Measurements from ENCODE around the gene CREBBP.

DNA sequence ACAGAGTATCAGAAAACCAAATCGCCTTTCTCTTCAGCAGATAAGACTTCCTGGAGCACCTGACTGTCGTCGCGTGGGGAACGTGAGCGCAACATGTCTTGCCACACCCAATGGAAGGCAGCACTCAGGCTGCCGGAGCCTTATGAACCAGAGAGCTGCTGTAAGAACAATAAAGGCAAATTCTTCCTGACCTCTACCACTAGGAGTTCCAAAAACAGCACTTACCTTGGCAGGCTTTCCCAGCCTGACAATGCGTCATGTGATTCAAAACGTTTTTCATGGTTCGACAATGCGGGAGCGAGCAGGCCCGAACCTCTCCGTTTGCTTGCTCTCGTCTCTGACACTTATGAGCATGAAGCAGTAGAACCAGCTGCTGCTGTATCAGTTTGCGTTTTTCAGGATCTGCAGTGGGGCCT, 87.3 kb downstream of the CREBBP start:
- TF ChIP-seq POLR2A (IDR thresholded peaks at IDR 0.05) (no peak), CTCF (IDR thresholded peaks at IDR 0.05 in 8 of 11, conservative IDR thresholded peaks at IDR 0.05 in 3 of 11) (no peak)
